RWPE2 (cell line): Measurements from ENCODE around the gene RYK.

Experiments used
- ATAC-seq: fragments of 200-7000 bp; cut with Tn5 transposase; 3 replicates; pipeline ENCODE4 v1.9.1; 2021; ENCODE audit warnings: low read depth
- DNase-seq: peaks from one replicate; pipeline ENCODE4 v3.0.0-alpha.2; 2020; ENCODE audit warnings: low spot score
- H3K27ac ChIP-seq: fragments of 450-650 bp; 2 replicates; pipeline ENCODE4 v1.5.1; 2017; ENCODE audit warnings: mild to moderate bottlenecking; ENCODE audit not compliant: poor library complexity, severe bottlenecking
- H3K27me3 ChIP-seq: fragments of 250-450 bp; sonication (Bioruptor Pico); 2 replicates; pipeline ENCODE4 v1.5.1; 2021; ENCODE audit warnings: mild to moderate bottlenecking, moderate library complexity; ENCODE audit not compliant: insufficient read depth, poor library complexity, severe bottlenecking
- H3K36me3 ChIP-seq: fragments of 250-450 bp; sonication (Bioruptor Pico); 2 replicates; pipeline ENCODE4 v1.5.1; 2020; ENCODE audit warnings: low read depth, mild to moderate bottlenecking, moderate library complexity
- H3K4me1 ChIP-seq: fragments of 250-450 bp; sonication (Bioruptor Pico); 2 replicates; pipeline ENCODE4 v1.5.1; 2021; ENCODE audit warnings: mild to moderate bottlenecking, moderate library complexity; ENCODE audit not compliant: insufficient read depth, poor library complexity, severe bottlenecking
- H3K4me3 ChIP-seq: fragments of 250-450 bp; sonication (Bioruptor Pico); 2 replicates; pipeline ENCODE4 v1.5.1; 2021; ENCODE audit warnings: mild to moderate bottlenecking, moderate library complexity; ENCODE audit not compliant: severe bottlenecking
- H3K9me3 ChIP-seq: fragments of 250-450 bp; sonication (Bioruptor Pico); 2 replicates; pipeline ENCODE4 v1.5.1; 2021; ENCODE audit warnings: mild to moderate bottlenecking, moderate library complexity; ENCODE audit not compliant: severe bottlenecking
- CTCF ChIP-seq: fragments of 450-650 bp; IDR thresholded peaks from one replicate; pipeline ENCODE4 v1.5.1; 2017; ENCODE audit warnings: mild to moderate bottlenecking, moderate library complexity; ENCODE audit not compliant: poor library complexity, severe bottlenecking

RYK gene

GRCh38 chr3:134194247-134194646, 56.4 kb downstream of the RYK start:
- Histone ChIP-seq H3K27me3 (no peaks in the 10 kb centered on the region), H3K27ac (no peak overlapping the region), H3K36me3 (peaks cover 70% of the 10 kb centered on the region), H3K4me1 (no peaks in the 10 kb centered on the region), H3K4me3 (no peak overlapping the region), H3K9me3 (no peaks in the 10 kb centered on the region)
- TF ChIP-seq CTCF, result no peak
- ATAC-seq (no peak), DNase-seq (no peak)

GRCh38 chr3:134190250-134190649, 60.4 kb downstream of the RYK start:
- no peaks in the 10 kb centered on the region for H3K27me3 ChIP-seq
- ATAC-seq, result no peak
- no peaks in the 10 kb centered on the region for H3K9me3 ChIP-seq
- H3K4me3 ChIP-seq, result no peak overlapping the region
- no peak for DNase-seq
- H3K36me3 ChIP-seq, result peaks cover 80% of the 10 kb centered on the region
- H3K4me1 ChIP-seq, result no peaks in the 10 kb centered on the region
- H3K27ac ChIP-seq, result no peak overlapping the region
- TF ChIP-seq CTCF, result no peak

GRCh38 chr3:134189849-134190248, 60.8 kb downstream of the RYK start:
- Histone ChIP-seq H3K9me3 (no peaks in the 10 kb centered on the region), H3K27me3 (no peaks in the 10 kb centered on the region), H3K4me1 (no peaks in the 10 kb centered on the region), H3K4me3 (no peak overlapping the region), H3K27ac (no peak overlapping the region), H3K36me3 (peaks cover 78% of the 10 kb centered on the region)
- ATAC-seq (no peak), DNase-seq (no peak)
- TF ChIP-seq CTCF, result no peak

- Histone ChIP-seq H3K27me3 (no peaks in the 10 kb centered on the region), H3K36me3 (peaks cover 65% of the 10 kb centered on the region), H3K4me3 (no peak overlapping the region), H3K4me1 (no peaks in the 10 kb centered on the region), H3K9me3 (no peaks in the 10 kb centered on the region), H3K27ac (no peak overlapping the region)
- TF ChIP-seq CTCF, result no peak
- ATAC-seq, result no peak
- no peak for DNase-seq
Measured at GRCh38 chr3:134186391-134186790, 64.3 kb downstream of the RYK start.

GRCh38 chr3:134180761-134181160, 69.9 kb downstream of the RYK start:
- Histone ChIP-seq H3K27me3 (no peaks in the 10 kb centered on the region), H3K27ac (no peak overlapping the region), H3K36me3 (peaks cover 57% of the 10 kb centered on the region), H3K4me3 (no peak overlapping the region), H3K4me1 (no peaks in the 10 kb centered on the region), H3K9me3 (no peaks in the 10 kb centered on the region)
- no peak for ATAC-seq
- no peak for DNase-seq
- no peak for TF ChIP-seq CTCF
